GM23338 (cell line): ENCODE data around the gene BICC1. TPM values are rescaled to one million over a fixed set of nuclear protein-coding genes. Genes with fewer than 3 reads are reported as not detected.

Source experiments
- ATAC-seq: fragments of 200-7000 bp; cut with Tn5 transposase; 3 replicates; pipeline ENCODE4 v1.9.1; 2020
- DNase-seq: peaks from one replicate; pipeline ENCODE4 v3.0.0-alpha.2; 2015; ENCODE audit warnings: low spot score
- H2AFZ ChIP-seq: fragments of 200-600 bp; sonication (generic); 2 replicates; pipeline ENCODE4 v1.8.0; 2016; ENCODE audit warnings: antibody characterized with exemption, mild to moderate bottlenecking, moderate library complexity
- H3F3A ChIP-seq: fragments of 200-600 bp; sonication (generic); replicated peaks from 2 replicates; pipeline ENCODE4 v1.8.0; 2017; ENCODE audit warnings: antibody characterized with exemption, mixed run types, low read depth
- H3K27ac ChIP-seq: fragments of 200-600 bp; sonication (generic); 2 replicates; pipeline ENCODE4 v1.6.1; 2016; ENCODE audit warnings: low read depth
- H3K27me3 ChIP-seq: fragments of 200-600 bp; sonication (generic); 2 replicates; pipeline ENCODE4 v1.8.0; 2016; ENCODE audit warnings: mild to moderate bottlenecking, mixed run types, moderate library complexity; ENCODE audit not compliant: insufficient read depth
- H3K36me3 ChIP-seq: fragments of 200-600 bp; sonication (generic); 2 replicates; pipeline ENCODE4 v1.8.0; 2016; ENCODE audit warnings: mild to moderate bottlenecking; ENCODE audit not compliant: insufficient read depth
- H3K4me1 ChIP-seq: fragments of 200-600 bp; sonication (generic); 2 replicates; pipeline ENCODE4 v1.8.0; 2016; ENCODE audit warnings: mild to moderate bottlenecking, moderate library complexity; ENCODE audit not compliant: insufficient read depth
- H3K4me2 ChIP-seq: fragments of 200-600 bp; sonication (generic); 2 replicates; pipeline ENCODE4 v1.7.1; 2017; ENCODE audit warnings: mixed run types
- H3K4me3 ChIP-seq: fragments of 200-600 bp; sonication (generic); 2 replicates; pipeline ENCODE4 v1.6.1; 2016; ENCODE audit warnings: mixed run types
- H3K79me2 ChIP-seq: fragments of 200-600 bp; sonication (generic); replicated peaks from 2 replicates; pipeline ENCODE4 v1.8.0; 2017; ENCODE audit warnings: mild to moderate bottlenecking; ENCODE audit not compliant: insufficient read depth
- H3K9me2 ChIP-seq: fragments of 200-600 bp; sonication (generic); 2 replicates; pipeline ENCODE4 v1.8.0; 2017; ENCODE audit not compliant: insufficient read depth
- H4K20me1 ChIP-seq: fragments of 200-600 bp; sonication (generic); replicated peaks from 2 replicates; pipeline ENCODE4 v1.8.0; 2017; ENCODE audit warnings: mild to moderate bottlenecking; ENCODE audit not compliant: insufficient read depth
- H3K27ac Mint-ChIP-seq: 2 replicates; pipeline ENCODE4 v1.8.0; 2020; ENCODE audit warnings: inconsistent platforms, mild to moderate bottlenecking, moderate library complexity, mixed read lengths
- H3K27me3 Mint-ChIP-seq: 3 replicates; pipeline ENCODE4 v1.8.0; 2022; ENCODE audit warnings: low read depth, mild to moderate bottlenecking, moderate library complexity, mixed read lengths, inconsistent platforms; ENCODE audit not compliant: insufficient read depth, poor library complexity
- H3K36me3 Mint-ChIP-seq: 3 replicates; pipeline ENCODE4 v1.8.0; 2021; ENCODE audit warnings: low read depth, mild to moderate bottlenecking, inconsistent platforms, moderate library complexity, mixed read lengths
- H3K4me1 Mint-ChIP-seq: 3 replicates; pipeline ENCODE4 v1.8.0; 2020; ENCODE audit warnings: mild to moderate bottlenecking, inconsistent platforms, mixed read lengths
- H3K4me3 Mint-ChIP-seq: 3 replicates; pipeline ENCODE4 v1.8.0; 2021; ENCODE audit warnings: moderate library complexity, mild to moderate bottlenecking, inconsistent platforms, mixed read lengths
- H3K9me3 Mint-ChIP-seq: 3 replicates; pipeline ENCODE4 v1.8.0; 2020; ENCODE audit warnings: moderate library complexity, mild to moderate bottlenecking, inconsistent platforms, mixed read lengths
- CREB1 ChIP-seq: fragments of 250-450 bp; sonication (Bioruptor Pico); IDR thresholded peaks from 2 replicates; pipeline ENCODE4 v1.5.0; 2020; ENCODE audit warnings: low read depth, mild to moderate bottlenecking, moderate library complexity
- CTCF ChIP-seq, 2 experiments: fragments of 200-600 bp in 1 of 2; sonication (generic) in 1 of 2; conservative IDR thresholded peaks; 2 replicates each; pipeline versions ENCODE4 v1.5.1 to v1.6.1; 2016 to 2017; ENCODE audit warnings: antibody characterized with exemption in 2 of 2, low read depth in 2 of 2, mild to moderate bottlenecking in 2 of 2, moderate library complexity in 1 of 2
- ETS1 ChIP-seq: IDR thresholded peaks from 2 replicates; pipeline ENCODE4 v1.6.1; 2016; ENCODE audit warnings: antibody characterized with exemption
- EZH2 ChIP-seq: fragments of 200-600 bp; sonication (generic); IDR thresholded peaks from one replicate; pipeline ENCODE4 v1.8.0; 2017; ENCODE audit warnings: antibody characterized with exemption, mild to moderate bottlenecking, low read depth; ENCODE audit not compliant: unreplicated experiment
- EZH2phosphoT487 ChIP-seq: fragments of 200-600 bp; sonication (generic); IDR thresholded peaks from one replicate; pipeline ENCODE4 v1.8.1; 2018; ENCODE audit warnings: antibody characterized with exemption; ENCODE audit not compliant: unreplicated experiment
- JUNB ChIP-seq: IDR thresholded peaks from one replicate; pipeline ENCODE4 v1.6.1; 2016; ENCODE audit warnings: antibody characterized with exemption; ENCODE audit not compliant: unreplicated experiment
- NANOG ChIP-seq: IDR thresholded peaks from 2 replicates; pipeline ENCODE4 v1.6.1; 2016; ENCODE audit warnings: antibody characterized with exemption, borderline replicate concordance
- POLR2AphosphoS5 ChIP-seq: IDR thresholded peaks from 2 replicates; pipeline ENCODE4 v1.6.1; 2016; ENCODE audit warnings: antibody characterized with exemption, low read depth
- REST ChIP-seq: IDR thresholded peaks from one replicate; pipeline ENCODE4 v1.6.1; 2018; ENCODE audit warnings: antibody characterized with exemption; ENCODE audit not compliant: unreplicated experiment
- STAT1 ChIP-seq: IDR thresholded peaks from one replicate; pipeline ENCODE4 v1.6.1; 2016; ENCODE audit warnings: antibody characterized with exemption; ENCODE audit not compliant: unreplicated experiment
- ZNF114 ChIP-seq: fragments of 250-450 bp; sonication (Bioruptor Pico); IDR thresholded peaks from 2 replicates; pipeline ENCODE4 v1.5.0; 2020; ENCODE audit warnings: mild to moderate bottlenecking, moderate library complexity
- ZNF331 ChIP-seq: fragments of 250-450 bp; sonication (Bioruptor Pico); IDR thresholded peaks from 2 replicates; pipeline ENCODE4 v1.5.0; 2020; ENCODE audit warnings: low read depth, mild to moderate bottlenecking, moderate library complexity
- ZNF462 ChIP-seq: fragments of 250-450 bp; sonication (Bioruptor Pico); IDR thresholded peaks from 2 replicates; pipeline ENCODE4 v1.5.0; 2020; ENCODE audit warnings: mild to moderate bottlenecking, moderate library complexity
- polyA plus RNA-seq: library from polyadenylated mRNA; unstranded; fragments of >200 nt; fragmentation: Nextera tagmentation; extraction: Ambion mirVana; gene quantifications from 2 replicates; pipeline ENCODE4 v1.2.1, GENCODE V29; 2016
- total RNA-seq: library from RNA; depleted of rRNA; stranded (reverse); fragments of >200 nt; shearing (Covaris generic); gene quantifications from 2 replicates; pipeline ENCODE4 v1.2.3, GENCODE V29; 2014

The BICC1 gene
- total and polyA plus RNA-seq, 2 experiments from 2014 or later = 1.3 to 2.2 TPM

- Histone ChIP-seq H3K9me2 (peaks cover 3% of the 10 kb centered on the region; the same call in 1 of the 2 replicates), H3K27ac (no peak overlapping the region), H3K4me2 (no peak overlapping the region), H3K36me3 (no peaks in the 10 kb centered on the region), H4K20me1 (no peaks in the 10 kb centered on the region), H3K79me2 (no peaks in the 10 kb centered on the region), H3K4me3 (no peak overlapping the region), H2AFZ (no peak overlapping the region), H3K4me1 (peaks cover 4% of the 10 kb centered on the region; the same call in 1 of the 2 replicates), H3F3A (no peaks in the 10 kb centered on the region), H3K27me3 (no peaks in the 10 kb centered on the region)
- peaks cover 9% of the 10 kb centered on the region; the same call in 2 of the 3 replicates for H3K4me1 Mint-ChIP-seq
- TF ChIP-seq ZNF114 (no peak), JUNB (no peak), CREB1 (no peak), CTCF (conservative IDR thresholded peaks at IDR 0.05; ENCODE audit: low read depth in 2 of 2) (no peak), ETS1 (no peak), EZH2 (no peak), NANOG (no peak), ZNF331 (no peak), EZH2phosphoT487 (no peak), REST (no peak), POLR2AphosphoS5 (no peak), STAT1 (no peak), ZNF462 (no peak)
- DNase-seq = no peak
- ATAC-seq = no peak
- no peaks in the 10 kb centered on the region for H3K36me3 Mint-ChIP-seq
- H3K27me3 Mint-ChIP-seq = no peaks in the 10 kb centered on the region
- H3K27ac Mint-ChIP-seq = no peak overlapping the region
- no peak overlapping the region for H3K4me3 Mint-ChIP-seq
- peaks cover 3% of the 10 kb centered on the region; the same call in 1 of the 3 replicates for H3K9me3 Mint-ChIP-seq
Observed at GRCh38 chr10:58742141-58742540, 229.5 kb downstream of the BICC1 start.
